HG02938 (cell line): Measurements from ENCODE around the gene NOL4L.

Source experiments
- ATAC-seq: cut with Tn5 transposase; IDR thresholded peaks from one replicate; pipeline ENCODE4 v1.9.1; 2021; ENCODE audit warnings: mild to moderate bottlenecking, moderate library complexity; ENCODE audit not compliant: unreplicated experiment

The NOL4L gene

GRCh38 chr20:32544260-32544722 is 40.8 kb downstream of the NOL4L start:
- no peak for ATAC-seq

GRCh38 chr20:32543570-32544259 is 41.4 kb downstream of the NOL4L start:
- no peak for ATAC-seq

- ATAC-seq: no peak
These were observed 42.9 kb downstream of the NOL4L start for GRCh38 chr20:32542259-32542615.

- ATAC-seq: no peak
These were observed 43.5 kb downstream of the NOL4L start for GRCh38 chr20:32541323-32542258.

GRCh38 chr20:32539817-32540675 is 45.1 kb downstream of the NOL4L start:
- no peak for ATAC-seq

- ATAC-seq: no peak
These were observed 45.9 kb downstream of the NOL4L start for GRCh38 chr20:32539026-32539816.

GRCh38 chr20:32538526-32538939 is 46.6 kb downstream of the NOL4L start:
- no peak for ATAC-seq

- ATAC-seq: no peak
These were observed 47.2 kb downstream of the NOL4L start for GRCh38 chr20:32537657-32538525.

GRCh38 chr20:32536851-32537656 is 48.1 kb downstream of the NOL4L start:
- ATAC-seq: no peak

GRCh38 chr20:32535953-32536823 is 48.9 kb downstream of the NOL4L start:
- ATAC-seq: no peak

GRCh38 chr20:32535316-32535952 is 49.7 kb downstream of the NOL4L start:
- no peak for ATAC-seq

- no peak for ATAC-seq
These were observed 50.4 kb downstream of the NOL4L start for GRCh38 chr20:32534661-32535240.

GRCh38 chr20:32533732-32534131 is 51.4 kb downstream of the NOL4L start:
- ATAC-seq: no peak

- no peak for ATAC-seq
These were observed 52.9 kb downstream of the NOL4L start for GRCh38 chr20:32532246-32532645.

GRCh38 chr20:32528905-32529670 is 56.0 kb downstream of the NOL4L start:
- no peak for ATAC-seq
